EL (cell line): ENCODE data around the gene RESP18.
"Not testable (repeated sequence)": the region's sequence is repeated elsewhere in the genome, so short reads cannot be mapped to it uniquely, and the experiment has no call there.

Experiments
- DNase-seq: peaks from one replicate; pipeline ENCODE4 v3.0.0-alpha.2; 2016

Gene RESP18

DNA sequence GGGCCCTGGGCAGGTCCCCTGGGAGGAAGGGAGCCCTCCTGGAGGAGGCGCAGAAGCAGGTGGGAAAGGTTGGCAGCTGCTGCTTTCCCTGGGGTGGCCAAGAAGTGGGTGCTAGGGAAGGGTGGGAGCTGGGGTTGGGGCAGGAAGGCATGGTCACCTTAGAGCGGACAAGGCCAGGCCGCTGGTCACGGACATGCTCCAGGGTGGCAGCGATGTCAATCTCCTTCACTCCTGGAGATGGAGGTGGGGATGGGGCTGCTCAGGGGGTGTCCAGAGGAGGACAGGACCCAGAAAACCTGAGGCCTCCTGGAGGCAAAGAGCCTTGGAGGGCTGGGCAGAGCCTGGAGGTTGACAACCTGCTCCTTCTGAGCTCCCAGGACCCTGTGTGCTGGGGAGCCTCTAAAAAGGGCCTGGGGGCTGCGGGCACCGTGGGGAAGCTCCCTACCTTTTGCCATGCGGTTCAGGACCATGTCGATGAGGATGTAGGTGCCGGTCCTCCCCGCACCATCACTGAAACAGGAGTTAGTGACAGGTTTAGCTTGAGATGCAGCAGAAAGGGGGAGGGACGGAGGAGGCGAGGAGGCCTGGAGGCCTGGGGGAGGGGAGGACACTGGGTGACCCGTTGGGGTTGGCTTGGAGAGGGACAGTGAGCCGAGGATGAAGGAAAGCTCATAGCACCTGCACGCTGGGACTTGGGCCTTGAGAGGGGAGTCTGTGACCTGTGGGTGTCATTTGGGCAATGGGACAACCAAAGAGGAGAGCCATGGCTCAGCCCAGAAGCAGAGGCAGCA, 42.0 kb downstream of the RESP18 start:
- no peak for DNase-seq

DNA sequence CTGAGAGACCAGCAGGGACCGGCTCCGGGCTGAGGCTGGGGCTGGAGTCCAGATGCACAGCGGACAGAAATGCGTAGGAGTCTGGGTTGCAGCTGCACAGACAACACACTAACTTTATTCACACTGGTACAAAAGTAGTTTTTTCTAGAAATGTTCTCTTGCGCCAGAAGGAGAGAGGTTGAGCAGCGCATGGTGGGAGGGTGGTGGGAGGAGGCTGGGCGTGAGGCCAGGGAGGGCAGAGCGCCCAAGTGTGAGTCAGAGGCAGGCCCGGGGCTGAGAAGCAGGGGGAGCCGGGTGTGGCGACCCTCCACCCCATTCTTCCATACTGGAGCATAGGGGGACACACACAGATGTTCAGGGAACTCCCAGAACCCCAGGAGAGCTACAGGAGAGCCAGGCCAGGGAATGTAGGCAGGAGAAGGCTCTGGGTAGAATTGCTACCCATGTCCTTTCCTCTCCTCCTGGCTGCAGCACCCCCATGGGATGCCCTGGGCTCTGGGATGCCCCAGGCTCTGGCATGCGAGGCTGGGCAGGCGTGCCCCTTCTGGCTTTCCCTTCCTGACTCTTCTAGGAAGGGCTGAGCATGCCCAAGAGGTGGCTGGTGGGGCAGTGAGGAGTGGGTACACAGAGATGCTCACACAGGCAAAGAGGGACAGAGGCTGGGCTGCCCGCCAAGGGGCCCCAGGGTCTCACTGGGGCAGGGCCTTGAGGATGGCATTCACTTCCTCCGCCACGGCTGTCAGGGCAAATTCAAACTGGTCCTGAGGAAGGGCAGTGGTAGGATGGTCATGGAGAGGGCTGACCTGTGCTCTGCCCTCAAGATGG, 42.8 kb downstream of the RESP18 start:
- peak; percentile 76 for DNase-seq

DNA sequence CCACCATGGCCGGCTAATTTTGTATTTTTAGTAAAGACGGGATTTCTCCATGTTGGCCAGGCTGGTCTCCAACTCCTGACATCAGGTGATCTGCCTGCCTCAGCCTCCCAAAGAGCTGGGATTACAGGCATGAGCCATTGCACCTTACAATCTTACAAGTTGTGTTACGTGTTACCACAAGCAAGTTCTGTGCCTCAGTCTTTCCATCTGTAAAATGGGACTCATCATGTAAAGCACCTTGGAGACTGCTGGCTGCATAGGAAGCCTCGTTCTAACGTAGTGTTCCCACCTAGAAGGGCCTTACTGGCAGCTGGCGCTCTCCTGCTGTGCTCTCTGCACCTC, 43.4 kb downstream of the RESP18 start:
- DNase-seq, result no peak

DNA sequence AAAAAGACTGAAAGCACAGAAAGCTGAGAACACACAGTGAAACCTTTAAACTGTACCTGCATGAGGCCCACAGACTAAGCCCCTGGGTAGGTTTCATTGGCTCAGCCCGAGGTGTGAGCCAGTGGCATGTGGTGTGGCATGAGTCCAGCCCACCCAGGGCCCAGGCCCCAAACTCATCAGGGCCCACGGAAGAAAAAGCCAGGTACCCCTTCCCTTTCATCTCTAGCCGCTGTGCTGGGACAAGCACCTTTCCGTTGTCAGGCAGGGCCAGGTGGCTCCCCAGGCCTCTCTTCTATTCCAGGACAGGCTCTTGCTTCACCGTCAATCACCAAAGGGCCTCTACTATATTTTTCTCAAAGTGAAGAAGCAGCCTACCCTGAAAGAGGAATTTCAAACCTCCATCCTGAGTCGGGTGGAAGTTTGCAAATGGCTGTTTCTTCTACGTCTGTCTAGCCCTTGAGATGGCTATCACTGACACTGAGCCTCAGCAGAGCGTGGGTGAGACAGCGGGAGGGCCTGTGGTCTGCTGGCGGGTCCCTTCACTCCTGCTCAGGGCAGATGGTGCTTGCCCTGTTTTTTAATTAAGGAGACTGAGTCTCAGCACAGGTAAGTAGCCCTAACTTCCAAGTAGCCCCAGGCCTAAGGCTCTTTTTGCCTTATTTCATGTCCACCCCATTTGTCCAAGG, 44.8 kb downstream of the RESP18 start:
- no peak for DNase-seq

DNA sequence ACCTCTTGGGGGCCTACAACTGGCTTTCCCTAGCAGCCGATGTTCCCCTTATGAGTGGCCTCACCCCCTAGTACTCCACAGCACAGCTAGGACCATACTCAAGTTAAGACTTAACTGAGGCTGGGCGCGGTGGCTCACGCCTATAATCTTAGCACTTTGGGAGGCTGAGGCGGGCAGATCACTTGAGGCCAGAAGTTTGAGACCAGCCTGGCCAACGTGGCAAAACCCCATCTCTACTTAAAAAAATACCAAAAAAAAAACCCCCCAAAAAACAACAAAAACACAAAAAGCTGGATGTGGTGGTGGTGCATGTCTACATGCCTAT, 45.5 kb downstream of the RESP18 start:
- not testable (repeated sequence) for DNase-seq

DNA sequence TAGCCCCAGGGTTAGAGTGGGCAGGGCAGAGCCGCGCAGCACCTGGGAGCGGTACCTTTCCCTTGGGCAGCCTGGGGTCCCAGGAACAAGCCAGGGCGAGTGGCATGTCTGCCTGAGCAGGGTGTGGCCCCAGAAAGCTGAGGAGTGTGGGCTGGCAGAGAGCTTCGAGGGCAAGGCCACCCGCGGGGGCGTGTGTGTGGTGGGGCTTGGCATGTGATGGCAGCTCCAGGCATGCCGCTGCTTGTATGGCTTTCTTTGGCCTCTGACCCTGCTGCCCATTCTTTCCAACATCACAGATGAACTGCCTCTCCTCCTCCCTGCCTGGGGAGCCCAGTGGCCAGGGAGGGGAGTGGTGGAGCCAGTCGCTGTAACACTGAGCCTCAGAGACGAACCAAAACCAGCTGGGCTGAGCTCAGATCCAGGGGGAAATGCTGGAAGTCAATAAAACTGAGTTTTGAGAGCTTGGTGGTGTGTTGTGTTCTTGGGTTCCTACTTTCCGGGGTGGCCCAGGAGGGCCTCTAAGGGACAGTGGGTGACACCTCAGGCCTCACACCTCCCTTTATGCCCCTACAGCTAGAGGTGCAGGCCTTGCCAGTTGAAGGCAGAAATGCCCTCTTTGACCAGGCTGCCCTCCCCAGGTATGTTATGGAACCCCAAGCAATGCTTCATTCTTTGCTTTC, 46.0 kb downstream of the RESP18 start:
- DNase-seq, result peak; percentile 36

DNA sequence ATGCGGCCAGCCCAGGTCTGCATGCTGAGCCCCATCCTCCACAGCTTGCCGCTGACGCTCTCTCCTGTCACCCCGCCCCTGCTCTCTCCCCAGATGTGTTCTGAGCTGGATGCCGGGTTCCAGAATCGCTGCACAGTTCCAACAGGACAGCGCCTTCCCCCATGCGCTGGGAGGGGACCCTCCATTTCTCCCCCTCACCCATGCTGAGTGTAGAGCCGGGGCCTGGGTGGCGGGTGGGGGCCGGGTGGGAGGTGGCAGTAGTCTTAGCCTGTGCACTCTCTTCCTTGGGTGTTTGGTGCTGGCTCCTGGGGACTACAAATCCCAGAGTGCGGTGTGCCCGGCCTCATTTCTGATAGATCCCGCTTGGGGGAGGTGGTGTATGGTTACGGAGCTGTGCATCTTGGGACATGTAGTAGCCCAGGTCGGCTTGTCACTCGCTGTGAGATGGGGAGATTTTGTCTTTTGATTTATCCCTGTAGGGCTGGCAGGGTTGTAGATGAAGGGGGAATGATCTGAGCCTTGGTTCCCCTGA, 46.6 kb downstream of the RESP18 start:
- no peak for DNase-seq

DNA sequence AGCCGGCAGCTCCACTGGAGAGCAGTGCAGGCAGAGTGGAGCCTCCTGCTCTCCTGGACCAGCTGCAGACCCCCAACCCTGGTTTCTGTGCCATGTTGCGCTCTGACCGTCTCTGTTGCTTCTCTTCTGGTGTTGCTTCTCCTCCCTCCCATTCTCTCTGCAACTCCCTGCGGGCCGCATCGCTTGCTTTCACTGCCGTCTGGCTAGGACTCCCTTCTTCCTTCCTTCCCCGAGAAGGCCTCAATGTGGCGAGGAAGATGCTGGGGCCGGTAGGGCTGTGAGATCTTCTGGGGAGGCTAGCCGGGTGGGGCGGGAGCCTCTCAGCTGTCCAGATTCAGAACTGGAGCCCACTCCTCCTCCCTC, 47.2 kb downstream of the RESP18 start:
- no peak for DNase-seq

DNA sequence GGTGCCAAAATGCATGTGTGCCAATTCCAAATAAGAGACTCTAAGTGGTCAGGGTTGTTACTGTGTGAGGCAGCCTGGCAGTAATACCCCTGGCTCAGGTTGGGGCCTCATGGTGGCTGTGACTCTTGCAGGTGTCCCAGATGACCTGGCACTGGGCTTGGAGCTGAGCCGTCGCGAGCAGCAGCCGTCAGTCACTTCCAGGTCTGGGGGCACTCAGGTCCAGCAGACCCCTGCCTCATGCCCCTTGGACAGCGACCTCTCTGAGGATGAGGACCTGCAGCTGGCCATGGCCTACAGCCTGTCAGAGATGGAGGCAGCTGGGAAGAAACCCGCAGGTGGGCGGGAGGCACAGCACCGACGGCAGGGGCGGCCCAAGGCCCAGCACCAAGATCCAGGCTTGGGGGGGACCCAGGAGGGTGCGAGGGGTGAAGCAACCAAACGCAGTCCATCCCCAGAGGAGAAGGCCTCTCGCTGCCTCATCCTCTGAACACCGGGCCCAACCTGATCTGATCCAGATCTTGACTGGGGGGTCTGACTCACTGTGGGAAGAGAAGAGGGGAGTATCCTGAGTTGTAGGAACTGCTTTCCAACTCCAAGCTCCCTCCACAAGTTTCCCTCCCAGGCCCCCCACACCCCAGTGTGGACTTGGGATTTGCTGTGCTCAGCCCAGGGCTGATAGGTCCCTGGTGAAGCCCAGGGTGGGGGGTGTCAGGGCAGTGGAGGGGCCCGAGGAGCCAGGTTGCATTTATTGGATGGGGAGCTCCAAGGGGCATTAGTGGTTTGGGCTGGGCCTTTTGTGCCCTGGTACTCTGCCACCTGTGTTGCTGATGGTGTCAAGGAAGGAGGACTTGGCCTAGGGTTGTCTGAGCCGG, 47.8 kb downstream of the RESP18 start:
- no peak for DNase-seq

DNA sequence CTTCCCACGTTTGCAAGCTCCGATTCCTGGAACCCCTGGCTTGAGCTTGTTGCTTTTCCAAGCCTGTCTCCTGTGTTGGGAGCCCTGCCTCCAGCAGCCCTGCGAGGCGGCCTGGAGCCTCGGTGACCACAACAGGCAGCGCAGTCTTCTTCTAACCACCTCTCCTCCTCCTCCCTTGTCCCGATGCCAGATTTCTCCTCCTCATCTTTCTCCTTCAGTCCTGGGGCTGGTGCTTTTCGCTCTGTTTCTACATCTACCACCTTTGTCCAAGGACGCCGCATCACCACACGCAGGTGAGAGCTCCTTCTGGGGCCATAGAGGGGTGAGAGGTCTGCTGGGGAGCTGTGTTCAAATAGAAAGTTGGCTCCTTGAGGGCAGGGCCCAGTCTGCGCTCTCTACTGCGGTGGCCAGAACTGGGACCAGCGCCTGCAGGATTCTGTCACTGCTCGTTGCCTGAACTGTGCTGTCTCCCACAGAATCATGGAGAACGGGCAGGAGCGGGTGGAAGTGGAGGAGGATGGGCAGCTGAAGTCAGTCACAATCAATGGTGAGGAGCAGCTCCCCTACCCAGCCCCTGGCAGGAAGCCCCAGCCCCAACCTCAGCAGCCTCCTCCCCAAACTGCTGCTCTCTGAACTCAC, 49.5 kb downstream of the RESP18 start:
- DNase-seq, result no peak

DNA sequence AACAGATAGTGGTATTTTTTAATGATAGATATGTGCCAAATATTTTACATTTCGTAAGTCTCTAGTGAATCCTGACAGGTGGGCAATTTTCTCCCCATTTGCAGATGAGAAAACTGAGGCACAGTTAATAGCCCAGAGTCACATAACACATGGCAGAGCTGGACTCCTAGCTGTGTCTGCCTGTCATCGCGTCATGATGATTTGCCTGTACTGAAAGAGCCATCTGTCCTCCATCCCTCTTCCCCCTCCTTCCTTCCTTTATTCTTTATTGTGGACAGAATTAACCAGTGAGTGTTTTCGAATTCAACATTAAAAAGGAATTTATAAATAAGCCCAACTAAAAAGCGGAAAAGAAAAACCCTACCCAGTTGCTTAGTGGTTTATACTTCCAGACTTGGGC, 50.2 kb downstream of the RESP18 start:
- DNase-seq, result no peak

DNA sequence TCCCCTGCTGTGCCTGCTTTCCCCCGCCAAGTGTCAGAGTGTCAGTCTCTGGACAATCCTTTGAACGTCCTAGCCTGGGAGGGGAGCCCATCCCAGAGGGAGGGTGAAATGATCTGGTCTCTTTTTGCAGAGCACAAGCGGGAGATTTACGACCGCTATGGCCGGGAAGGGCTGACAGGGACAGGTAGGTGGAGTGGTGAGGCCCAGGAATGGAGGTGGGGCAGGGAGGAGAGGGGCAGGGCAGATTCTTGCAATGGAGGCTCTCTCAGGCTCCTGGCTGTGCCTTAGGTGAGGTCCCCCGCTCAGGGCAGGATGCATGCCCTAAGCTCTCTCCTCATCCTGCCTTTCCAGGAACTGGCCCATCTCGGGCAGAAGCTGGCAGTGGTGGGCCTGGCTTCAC, 51.0 kb downstream of the RESP18 start:
- no peak for DNase-seq

DNA sequence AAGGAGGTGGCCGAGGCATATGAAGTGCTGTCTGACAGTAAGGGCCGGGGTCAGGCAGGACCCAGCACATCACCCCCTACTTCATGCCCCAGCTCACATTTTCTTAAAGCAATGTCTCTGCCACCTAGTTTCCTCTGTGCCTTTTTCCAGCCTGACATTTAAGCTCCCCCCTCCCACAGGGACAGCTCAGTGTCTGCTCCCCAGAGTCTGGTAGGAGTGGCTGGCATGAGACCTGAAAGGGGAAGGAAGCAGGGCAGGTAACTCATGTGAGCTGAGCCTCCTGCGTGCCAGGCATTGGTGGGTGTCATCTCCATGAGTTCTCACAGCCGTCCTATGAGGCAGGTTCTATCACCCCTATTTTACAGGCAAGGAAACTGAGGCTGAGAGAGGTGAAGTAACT, 51.9 kb downstream of the RESP18 start:
- DNase-seq, result no peak

DNA sequence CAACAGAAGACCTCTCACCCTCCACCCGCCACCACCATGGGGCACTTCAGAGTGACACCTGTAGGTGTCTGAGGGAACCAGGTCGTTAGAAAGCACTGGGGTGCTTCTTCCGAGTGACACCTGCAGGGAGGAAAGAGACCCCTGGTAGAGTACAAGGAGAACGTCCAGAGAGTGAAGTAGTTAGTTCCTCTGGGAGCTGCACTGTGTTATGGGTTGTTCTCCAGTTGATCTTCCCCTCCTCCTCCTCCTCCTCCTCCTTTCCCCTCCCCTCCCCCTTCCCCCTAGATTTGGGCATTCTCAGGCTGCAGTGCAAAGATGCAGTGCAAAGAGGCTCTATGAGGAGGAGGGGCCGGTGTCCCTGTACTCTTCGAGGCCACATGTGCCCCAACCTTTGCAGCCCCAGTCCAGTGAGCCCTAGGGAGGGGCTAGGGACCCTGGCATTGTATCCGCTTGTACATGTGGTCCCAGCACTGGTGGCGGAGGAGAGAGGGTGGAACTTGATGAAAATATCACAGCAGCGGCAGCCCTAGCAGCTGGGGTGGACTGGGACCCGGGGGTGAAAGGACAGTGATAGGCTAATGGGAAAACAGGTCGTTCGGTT, 52.5 kb downstream of the RESP18 start:
- no peak for DNase-seq

DNA sequence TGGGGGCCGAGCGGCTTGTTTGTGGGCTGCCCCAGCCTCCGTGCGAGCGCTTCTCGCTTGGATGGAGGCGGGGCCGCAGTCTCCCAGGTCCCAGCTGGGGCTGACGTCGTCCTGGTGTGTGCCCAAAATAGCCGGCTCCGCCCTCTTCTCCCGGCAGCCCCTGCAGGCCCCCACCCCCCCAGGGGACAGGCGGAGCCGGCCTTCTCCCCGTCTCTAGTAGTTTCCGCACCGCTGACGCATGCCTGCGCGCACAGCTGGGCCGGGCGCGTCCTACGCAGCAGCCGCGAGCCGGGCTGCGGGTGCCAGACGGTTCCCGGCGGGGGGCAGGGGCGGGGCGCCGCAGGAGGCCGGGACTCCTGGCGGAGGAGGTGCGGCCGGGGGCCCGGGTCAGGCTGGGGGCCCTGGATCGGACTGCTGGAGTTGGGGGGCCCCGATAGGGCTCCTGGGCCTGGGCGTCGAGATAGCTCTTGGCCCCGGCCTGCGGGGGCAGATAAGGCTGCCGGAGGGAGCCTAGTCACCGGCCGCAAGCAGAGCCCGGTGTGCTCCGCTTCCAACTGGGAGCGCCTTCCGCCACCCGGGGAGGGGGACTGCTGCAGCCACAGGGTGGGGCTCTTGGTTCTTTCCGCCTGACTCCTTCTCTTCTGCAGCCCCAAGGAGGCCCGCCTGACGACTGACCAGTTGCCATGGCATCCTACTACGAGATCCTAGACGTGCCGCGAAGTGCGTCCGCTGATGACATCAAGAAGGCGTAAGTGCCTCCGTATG, 53.2 kb downstream of the RESP18 start, which contains the start of gene DNAJB2:
Gene DNAJB2 (plus strand): TSS at position 216 of the 765 bp plus-strand sequence. CDS start 468 bp downstream, at position 684.
- peak; percentile 99 for DNase-seq

DNA sequence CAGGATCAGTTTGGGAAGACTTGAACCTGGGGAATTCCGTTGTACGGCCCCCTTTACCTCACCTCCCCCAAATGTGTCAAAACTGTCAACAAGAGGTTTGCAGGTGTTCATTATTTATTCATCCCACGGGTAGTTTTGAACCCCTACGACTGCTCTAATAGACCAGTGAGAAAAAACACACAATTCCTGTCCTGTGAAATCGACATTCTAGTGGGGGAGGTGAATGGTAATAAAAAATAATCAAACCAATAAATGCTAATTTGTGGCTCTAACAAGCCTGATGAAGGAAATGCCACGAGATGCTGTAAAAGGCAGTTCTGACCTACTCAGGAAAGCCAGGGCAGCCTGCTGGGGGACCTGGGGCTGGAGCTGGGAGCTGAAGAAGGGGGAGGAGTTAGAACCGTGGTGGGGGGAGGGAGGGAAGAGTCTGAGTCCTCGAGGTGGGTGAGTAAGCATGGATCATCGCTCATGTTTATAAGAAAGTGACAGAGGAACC, 53.8 kb downstream of the RESP18 start:
- no peak for DNase-seq

DNA sequence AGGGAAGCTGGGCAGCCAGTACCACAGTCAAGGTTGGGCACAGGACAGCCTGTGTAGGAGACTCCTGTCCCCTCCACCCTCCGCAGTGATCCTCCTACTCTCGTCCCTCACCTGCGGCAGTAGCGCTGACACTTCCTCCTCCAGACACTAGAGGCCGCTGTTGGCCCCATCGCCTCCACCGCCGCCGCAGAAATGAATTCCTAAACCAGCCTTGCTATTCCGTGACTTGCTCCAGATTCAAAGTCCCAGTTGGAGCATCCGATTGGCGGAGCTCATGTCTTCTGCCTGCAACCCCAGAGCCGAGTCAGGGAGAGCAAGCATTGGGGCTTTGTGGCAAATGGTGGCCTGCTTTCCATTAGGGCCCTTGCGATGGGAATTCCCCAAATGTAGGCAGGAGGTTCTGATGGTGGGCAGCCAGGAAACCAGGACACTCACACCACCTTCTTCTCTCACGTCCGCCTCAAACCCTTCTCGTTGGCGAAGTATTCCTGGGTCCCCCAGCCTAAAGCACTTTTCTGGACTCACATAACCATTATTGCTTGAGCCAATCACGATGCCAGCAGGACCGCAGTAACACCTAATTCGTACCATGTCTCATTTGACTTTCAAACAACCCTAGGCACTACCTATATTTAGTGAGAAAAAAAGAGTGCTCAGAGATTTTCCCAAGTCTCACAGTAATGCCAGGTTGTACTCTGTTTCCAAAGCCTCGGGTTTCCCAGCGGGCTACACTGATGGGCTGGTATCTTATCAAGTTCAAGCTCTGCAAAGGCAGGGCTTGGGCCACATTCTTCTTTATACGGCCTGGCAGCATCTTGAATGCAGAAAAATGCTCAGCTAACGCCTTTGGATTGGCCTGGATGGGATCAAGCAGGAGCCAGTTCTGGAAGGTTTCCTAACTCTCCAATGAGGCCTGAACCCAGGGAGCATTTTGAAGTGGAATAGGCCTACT, 54.6 kb downstream of the RESP18 start:
- peak; percentile 78 for DNase-seq
